ENCODE results near the gene NUTF2. TPM values are rescaled to one million over a fixed set of nuclear protein-coding genes. Genes with fewer than 3 reads are reported as not detected.

The NUTF2 gene
- total and polyA plus RNA-seq, 2 of the 4 experiments (the other 2 are of a cell fraction): 42.7 to 361 TPM

DNA sequence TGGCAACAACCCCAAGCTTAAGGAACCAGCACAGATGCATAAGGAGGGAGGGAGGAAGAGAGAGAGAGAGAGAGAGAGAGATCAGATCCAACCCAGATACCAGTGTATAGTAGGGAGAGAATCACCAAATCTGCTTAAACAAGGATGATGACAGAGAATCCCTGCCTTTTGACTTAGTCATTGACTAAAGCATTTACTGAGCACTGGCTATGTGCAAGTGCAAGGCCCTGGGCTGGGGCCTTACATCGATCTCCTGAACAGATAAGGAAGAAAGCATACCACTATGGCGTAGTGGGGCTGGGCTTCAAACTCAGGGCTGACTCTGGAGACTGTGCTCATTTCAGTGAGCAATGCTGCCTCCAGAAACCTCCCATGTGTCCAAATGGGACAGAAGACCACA, 24.2 kb upstream of the NUTF2 start:
- Histone ChIP-seq H2BK20ac (ENCODE audit: low read depth, low read length) (no peak overlapping the region), H3K9me1 (ENCODE audit: insufficient read depth, low read length) (no peaks in the 10 kb centered on the region; the same call in 1 of the 2 replicates), H4K8ac (ENCODE audit: low read depth in 2 of 2, low read length in 2 of 2) (no peak overlapping the region), H4K20me1 (ENCODE audit: insufficient read depth, low read length) (no peaks in the 10 kb centered on the region), H3K36me3 (ENCODE audit: control insufficient read depth, insufficient read depth, low read length) (peaks cover 16% of the 10 kb centered on the region), H2BK15ac (ENCODE audit: low read depth, low read length) (no peak overlapping the region), H2BK5ac (ENCODE audit: low read depth, low read length, poor library complexity, severe bottlenecking) (no peak overlapping the region), H3K4ac (ENCODE audit: low read depth, low read length) (no peak overlapping the region), H3K18ac (ENCODE audit: low read depth, low read length) (no peak overlapping the region), H3K4me2 (ENCODE audit: low read depth, low read length) (no peak overlapping the region), H3K4me3 (ENCODE audit: insufficient read depth, low read depth, low read length) (no peak overlapping the region), H3K14ac (replicated peaks; ENCODE audit: low read depth, low read length) (no peak overlapping the region), H2AK9ac (replicated peaks; ENCODE audit: low read depth, low read length, poor library complexity) (no peak overlapping the region), H3K23ac (ENCODE audit: low read depth, low read length) (no peak overlapping the region), H3K56ac (ENCODE audit: extremely low read depth, insufficient read depth, low read length) (no peak overlapping the region), H4K91ac (ENCODE audit: insufficient read depth, low read depth, low read length) (no peak overlapping the region), H4K5ac (ENCODE audit: low read depth, low read length) (no peak overlapping the region), H3K27ac (ENCODE audit: insufficient read depth, low read length) (no peak overlapping the region), H2AFZ (replicated peaks; ENCODE audit: low read length, poor library complexity) (no peak overlapping the region), H3K9ac (ENCODE audit: low read depth, low read length) (no peak overlapping the region), H3K79me1 (ENCODE audit: low read depth in 1 of 2, low read length in 2 of 2) (no peaks in the 10 kb centered on the region), H3K27me3 (ENCODE audit: control insufficient read depth, insufficient read depth, low read length) (no peaks in the 10 kb centered on the region), H2BK120ac (ENCODE audit: low read depth, low read length) (no peak overlapping the region), H3K4me1 (ENCODE audit: control insufficient read depth, insufficient read depth, low read length) (no peaks in the 10 kb centered on the region), H2AK5ac (ENCODE audit: low read depth, low read length) (no peak overlapping the region), H3K9me3 (ENCODE audit: control insufficient read depth, insufficient read depth, low read length) (no peaks in the 10 kb centered on the region)
- dilution Hi-C loops (cut with HindIII; ENCODE audit: low sequenced_read_pairs, unreplicated experiment): no loop called here
- CTCF ChIA-PET: no interaction called here
- ATAC-seq (ENCODE audit: low read depth) (peak; percentile 86), DNase-seq (peak; percentile 60)
- BruUV-seq (replicated peaks): no TSS peak
- TF ChIP-seq USF2 (IDR thresholded peaks at IDR 0.05; ENCODE audit: low read depth, low read length): no peak
- 0 out of 2 replicates have a peak, but pooled peaks have one; percentile 12 for TF ChIP-seq CEBPB (IDR thresholded peaks at IDR 0.05; ENCODE audit: low read depth, low read length)
- in situ Hi-C loops (cut with MboI; ENCODE audit: low sequenced_read_pairs): no loop called here
- WGBS, 2 experiments (ENCODE audit: extremely low coverage in 2 of 2, insufficient read length in 1 of 2): 86% methylated on average over 1 of the region's 2 CpGs; no CpG with 5 or more reads in 1 of the 2 experiments
- intact Hi-C loops (cut with micrococcal nuclease): no loop called here
- POLR2A ChIA-PET (ENCODE audit: unreplicated experiment): no interaction called here
